HEK293 (cell line): ENCODE results near the gene CAND2.

Source experiments
- CTCF ChIA-PET: fragments of 350-600 bp; formaldehyde crosslinking; extraction: SDS; loops from one replicate; lab custom pipeline; 2021; ENCODE audit warnings: antibody characterized with exemption; lab: Yijun Ruan, JAX
- POLR2A ChIA-PET: fragments of 300-600 bp; formaldehyde crosslinking; extraction: SDS; loops from one replicate; lab custom pipeline; 2020; ENCODE audit warnings: antibody characterized with exemption, inconsistent platforms; lab: Yijun Ruan, JAX
- H3K27ac ChIP-seq: fragments of 200-500 bp; sonication (Bioruptor generic); 2 replicates; pipeline ENCODE4 v1.5.1; 2014; ENCODE audit warnings: low read depth, low read length, control low read depth, inconsistent platforms; ENCODE audit errors: extremely low read depth
- H3K36me3 ChIP-seq, 2 experiments: fragments of 200-500 bp in 1 of 2; sonication (Bioruptor generic) in 1 of 2; 1 replicate in 1 of 2; 2 replicates in 1 of 2; pipeline ENCODE4 v1.5.1; 2014 to 2017; ENCODE audit warnings: inconsistent platforms in 2 of 2, low read length in 2 of 2; ENCODE audit not compliant: control insufficient read depth in 2 of 2, insufficient read depth in 1 of 2
- H3K4me1 ChIP-seq: fragments of 200-500 bp; sonication (Bioruptor generic); 2 replicates; pipeline ENCODE4 v1.5.1; 2014; ENCODE audit warnings: mild to moderate bottlenecking, low read length, inconsistent platforms; ENCODE audit not compliant: control insufficient read depth, insufficient read depth
- H3K4me3 ChIP-seq: 2 replicates; pipeline ENCODE4 v1.5.1; 2011; ENCODE audit warnings: low read depth, mild to moderate bottlenecking, control low read depth, low read length, moderate library complexity
- H3K9me3 ChIP-seq: fragments of 200-500 bp; sonication (Bioruptor generic); 2 replicates; pipeline ENCODE4 v1.5.1; 2014; ENCODE audit warnings: low read depth, low read length, inconsistent platforms; ENCODE audit not compliant: control insufficient read depth, insufficient read depth
- GLIS1 ChIP-seq: fragments of 450-650 bp; formaldehyde crosslinking; IDR thresholded peaks from 2 replicates; pipeline ENCODE4 v1.5.1; 2016; ENCODE audit warnings: missing biosample characterization, missing genetic modification characterization
- KLF8 ChIP-seq: fragments of 450-650 bp; formaldehyde crosslinking; IDR thresholded peaks from 2 replicates; pipeline ENCODE4 v1.5.1; 2016; ENCODE audit warnings: missing biosample characterization, missing genetic modification characterization
- PATZ1 ChIP-seq: fragments of 450-650 bp; formaldehyde crosslinking; IDR thresholded peaks from 2 replicates; pipeline ENCODE4 v1.5.1; 2016; ENCODE audit warnings: missing biosample characterization, missing genetic modification characterization
- SP2 ChIP-seq: fragments of 450-650 bp; formaldehyde crosslinking; IDR thresholded peaks from 2 replicates; pipeline ENCODE4 v1.5.1; 2016; ENCODE audit warnings: missing biosample characterization, missing genetic modification characterization
- ZBTB1 ChIP-seq: fragments of 450-650 bp; formaldehyde crosslinking; IDR thresholded peaks from 2 replicates; pipeline ENCODE4 v1.5.1; 2016; ENCODE audit warnings: missing biosample characterization, missing genetic modification characterization
- ZFHX2 ChIP-seq: fragments of 450-650 bp; formaldehyde crosslinking; conservative IDR thresholded peaks from 2 replicates; pipeline ENCODE4 v1.5.1; 2016; ENCODE audit warnings: missing biosample characterization, missing genetic modification characterization
- ZNF133 ChIP-seq: fragments of 450-650 bp; formaldehyde crosslinking; IDR thresholded peaks from 2 replicates; pipeline ENCODE4 v1.5.1; 2016; ENCODE audit warnings: missing biosample characterization, missing genetic modification characterization
- ZNF174 ChIP-seq: fragments of 450-650 bp; formaldehyde crosslinking; IDR thresholded peaks from 2 replicates; pipeline ENCODE4 v1.5.0; 2017; ENCODE audit warnings: missing biosample characterization, mild to moderate bottlenecking, missing genetic modification characterization
- ZNF311 ChIP-seq: fragments of 450-650 bp; formaldehyde crosslinking; IDR thresholded peaks from 2 replicates; pipeline ENCODE4 v1.5.1; 2017; ENCODE audit warnings: missing biosample characterization, missing genetic modification characterization, borderline replicate concordance
- ZNF629 ChIP-seq: fragments of 450-650 bp; formaldehyde crosslinking; IDR thresholded peaks from 2 replicates; pipeline ENCODE4 v1.5.1; 2017; ENCODE audit warnings: missing biosample characterization, missing genetic modification characterization
- ZNF777 ChIP-seq: fragments of 450-650 bp; formaldehyde crosslinking; IDR thresholded peaks from 2 replicates; pipeline ENCODE4 v1.5.1; 2017; ENCODE audit warnings: missing biosample characterization, missing genetic modification characterization, borderline replicate concordance
- TF ChIP-seq, protein P1 (sequence below): fragments of 450-650 bp; formaldehyde crosslinking; IDR thresholded peaks from 2 replicates; pipeline ENCODE4 v1.5.1; 2016; ENCODE audit warnings: missing biosample characterization, missing genetic modification characterization
- TF ChIP-seq, protein P2 (sequence below): fragments of 450-650 bp; formaldehyde crosslinking; IDR thresholded peaks from 2 replicates; pipeline ENCODE4 v1.5.1; 2017; ENCODE audit warnings: missing biosample characterization, missing genetic modification characterization
- TF ChIP-seq, protein P3 (sequence below): fragments of 450-650 bp; formaldehyde crosslinking; IDR thresholded peaks from 2 replicates; pipeline ENCODE4 v1.5.1; 2016; ENCODE audit warnings: missing biosample characterization, missing genetic modification characterization
- TF ChIP-seq, protein P4 (sequence below): fragments of 450-650 bp; formaldehyde crosslinking; IDR thresholded peaks from 2 replicates; pipeline ENCODE4 v1.5.1; 2016; ENCODE audit warnings: missing biosample characterization, missing genetic modification characterization

The CAND2 gene

DNA sequence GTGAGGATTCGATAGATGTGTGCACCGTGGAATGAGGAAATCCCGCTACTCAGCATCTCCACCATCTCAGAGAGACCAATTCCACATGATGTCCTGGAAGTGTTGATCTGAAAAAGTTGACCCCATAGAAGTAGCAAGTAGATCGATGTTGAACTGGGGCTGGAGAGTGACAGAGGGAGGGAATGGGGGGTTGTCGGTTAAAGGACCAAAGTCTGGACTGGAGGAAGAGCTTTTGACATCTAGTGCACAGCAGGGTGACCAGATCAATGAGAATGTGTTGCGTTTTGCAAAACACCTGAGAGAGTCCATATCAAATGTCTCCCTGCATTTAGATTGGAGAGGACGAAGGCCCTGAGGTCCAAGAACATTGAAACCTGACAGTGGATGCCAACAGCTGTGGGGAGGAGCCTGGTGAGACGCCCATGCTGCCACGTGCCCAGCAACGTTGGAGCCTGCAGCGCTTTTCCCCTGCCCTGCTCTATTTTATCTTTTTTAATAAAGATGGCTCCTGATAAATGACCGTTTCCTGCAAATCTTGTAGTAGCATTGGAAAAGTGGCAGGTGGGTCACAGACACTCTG lies 75.0 kb downstream of the CAND2 start:
- Histone ChIP-seq H3K4me3 (no peak overlapping the region), H3K4me1 (no peaks in the 10 kb centered on the region), H3K36me3 (no peaks in the 10 kb centered on the region), H3K27ac (no peak overlapping the region)
- POLR2A ChIA-PET, result no interaction called here
- CTCF ChIA-PET, result interaction anchor here (0.7 to 5.7 kb wide), 2 partner anchors 17 to 31 kb away, joined by 3 to 71 read pairs; no protein-coding TSS in a partner anchor
- TF ChIP-seq ZFHX2 (tag by site-specific recombination) (no peak), ZNF777 (tag by site-specific recombination) (no peak)
- TF ChIP-seq, all 188 proteins: peak for 0
- H3K9me3 ChIP-seq, result no peaks in the 10 kb centered on the region

- CTCF ChIA-PET, result interaction anchor here (1.4 to 1.7 kb wide), 2 partner anchors 8 to 15 kb away, joined by 5 to 6 read pairs; no protein-coding TSS in a partner anchor
- TF ChIP-seq ZNF311 (tag by site-specific recombination) (no peak), GLIS1 (tag by site-specific recombination) (peak; percentile 37; the same call in 1 of the 2 replicates), SP2 (tag by site-specific recombination) (0 out of 2 replicates have a peak, but pooled peaks have one; percentile 14), ZNF133 (tag by site-specific recombination) (no peak), ZNF174 (tag by site-specific recombination) (no peak), ZNF629 (tag by site-specific recombination) (no peak), KLF8 (tag by site-specific recombination) (no peak), ZBTB1 (no peak), PATZ1 (tag by site-specific recombination) (no peak)
- TF ChIP-seq, protein P1, sequence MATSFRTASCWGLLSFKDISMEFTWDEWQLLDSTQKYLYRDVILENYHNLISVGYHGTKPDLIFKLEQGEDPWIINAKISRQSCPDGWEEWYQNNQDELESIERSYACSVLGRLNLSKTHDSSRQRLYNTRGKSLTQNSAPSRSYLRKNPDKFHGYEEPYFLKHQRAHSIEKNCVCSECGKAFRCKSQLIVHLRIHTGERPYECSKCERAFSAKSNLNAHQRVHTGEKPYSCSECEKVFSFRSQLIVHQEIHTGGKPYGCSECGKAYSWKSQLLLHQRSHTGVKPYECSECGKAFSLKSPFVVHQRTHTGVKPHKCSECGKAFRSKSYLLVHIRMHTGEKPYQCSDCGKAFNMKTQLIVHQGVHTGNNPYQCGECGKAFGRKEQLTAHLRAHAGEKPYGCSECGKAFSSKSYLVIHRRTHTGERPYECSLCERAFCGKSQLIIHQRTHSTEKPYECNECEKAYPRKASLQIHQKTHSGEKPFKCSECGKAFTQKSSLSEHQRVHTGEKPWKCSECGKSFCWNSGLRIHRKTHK (tag by site-specific recombination), result no peak
- TF ChIP-seq, protein P2, sequence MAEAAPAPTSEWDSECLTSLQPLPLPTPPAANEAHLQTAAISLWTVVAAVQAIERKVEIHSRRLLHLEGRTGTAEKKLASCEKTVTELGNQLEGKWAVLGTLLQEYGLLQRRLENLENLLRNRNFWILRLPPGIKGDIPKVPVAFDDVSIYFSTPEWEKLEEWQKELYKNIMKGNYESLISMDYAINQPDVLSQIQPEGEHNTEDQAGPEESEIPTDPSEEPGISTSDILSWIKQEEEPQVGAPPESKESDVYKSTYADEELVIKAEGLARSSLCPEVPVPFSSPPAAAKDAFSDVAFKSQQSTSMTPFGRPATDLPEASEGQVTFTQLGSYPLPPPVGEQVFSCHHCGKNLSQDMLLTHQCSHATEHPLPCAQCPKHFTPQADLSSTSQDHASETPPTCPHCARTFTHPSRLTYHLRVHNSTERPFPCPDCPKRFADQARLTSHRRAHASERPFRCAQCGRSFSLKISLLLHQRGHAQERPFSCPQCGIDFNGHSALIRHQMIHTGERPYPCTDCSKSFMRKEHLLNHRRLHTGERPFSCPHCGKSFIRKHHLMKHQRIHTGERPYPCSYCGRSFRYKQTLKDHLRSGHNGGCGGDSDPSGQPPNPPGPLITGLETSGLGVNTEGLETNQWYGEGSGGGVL (tag by site-specific recombination), result no peak
- TF ChIP-seq, protein P3, sequence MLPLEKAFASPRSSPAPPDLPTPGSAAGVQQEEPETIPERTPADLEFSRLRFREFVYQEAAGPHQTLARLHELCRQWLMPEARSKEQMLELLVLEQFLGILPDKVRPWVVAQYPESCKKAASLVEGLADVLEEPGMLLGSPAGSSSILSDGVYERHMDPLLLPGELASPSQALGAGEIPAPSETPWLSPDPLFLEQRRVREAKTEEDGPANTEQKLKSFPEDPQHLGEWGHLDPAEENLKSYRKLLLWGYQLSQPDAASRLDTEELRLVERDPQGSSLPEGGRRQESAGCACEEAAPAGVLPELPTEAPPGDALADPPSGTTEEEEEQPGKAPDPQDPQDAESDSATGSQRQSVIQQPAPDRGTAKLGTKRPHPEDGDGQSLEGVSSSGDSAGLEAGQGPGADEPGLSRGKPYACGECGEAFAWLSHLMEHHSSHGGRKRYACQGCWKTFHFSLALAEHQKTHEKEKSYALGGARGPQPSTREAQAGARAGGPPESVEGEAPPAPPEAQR (tag by site-specific recombination), result no peak
- TF ChIP-seq, protein P4, sequence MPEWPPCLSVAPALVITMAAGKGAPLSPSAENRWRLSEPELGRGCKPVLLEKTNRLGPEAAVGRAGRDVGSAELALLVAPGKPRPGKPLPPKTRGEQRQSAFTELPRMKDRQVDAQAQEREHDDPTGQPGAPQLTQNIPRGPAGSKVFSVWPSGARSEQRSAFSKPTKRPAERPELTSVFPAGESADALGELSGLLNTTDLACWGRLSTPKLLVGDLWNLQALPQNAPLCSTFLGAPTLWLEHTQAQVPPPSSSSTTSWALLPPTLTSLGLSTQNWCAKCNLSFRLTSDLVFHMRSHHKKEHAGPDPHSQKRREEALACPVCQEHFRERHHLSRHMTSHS, result no peak
- TF ChIP-seq, all 188 proteins: peak for 2
- no peaks in the 10 kb centered on the region for H3K4me1 ChIP-seq
- POLR2A ChIA-PET, result interaction anchor here (1.2 kb wide), 1 partner anchor 11 kb away, joined by 3 read pairs; no protein-coding TSS in a partner anchor
- no peaks in the 10 kb centered on the region for H3K9me3 ChIP-seq
- H3K36me3 ChIP-seq, result no peaks in the 10 kb centered on the region
- no peak overlapping the region for H3K27ac ChIP-seq
- H3K4me3 ChIP-seq, result no peak overlapping the region
Measured at GRCh38 chr3:12875857-12876836, 79.7 kb downstream of the CAND2 start.
